Esophagus squamous epithelium (tissue), 4 donors: Measurements from ENCODE around the gene SH2B2.

Experiments
- POLR2A ChIP-seq, 4 donors: fragments of 450-650 bp; IDR thresholded peaks; one replicate each; pipeline ENCODE4 v1.6.1; 2017; ENCODE audit warnings: antibody characterized with exemption in 4 of 4, mild to moderate bottlenecking in 4 of 4, moderate library complexity in 3 of 4
- TF ChIP-seq, protein P1 (sequence below), 6 experiments: fragments of 450-650 bp in 4 of 6; fragments of 200-600 bp in 2 of 6; sonication (generic) in 2 of 6; IDR thresholded peaks; one replicate each; pipeline ENCODE4 v1.5.1; 2016 to 2019; ENCODE audit warnings: antibody characterized with exemption in 6 of 6, mild to moderate bottlenecking in 4 of 6, moderate library complexity in 4 of 6

DNA sequence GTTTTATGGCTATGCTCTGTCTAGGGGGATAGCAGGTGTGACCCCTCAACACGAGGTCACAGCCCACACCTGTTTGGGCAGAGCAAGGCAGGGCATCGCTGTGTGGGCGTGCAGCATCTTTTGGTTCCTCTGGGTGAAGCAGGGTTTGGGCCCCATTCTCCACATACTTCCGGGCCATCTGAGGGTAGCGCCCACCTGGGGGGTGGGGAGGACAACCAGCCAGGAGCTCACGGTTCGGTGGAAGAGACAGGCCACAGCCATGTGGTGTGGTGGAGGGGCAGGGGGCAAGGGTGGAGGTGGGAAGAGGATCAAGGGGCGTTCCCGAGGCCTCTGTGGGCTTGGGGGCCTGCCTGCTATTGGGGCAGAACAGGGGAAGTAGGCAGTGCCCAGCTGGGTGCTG is 2.4 kb downstream of the SH2B2 start:
- TF ChIP-seq, protein P1, sequence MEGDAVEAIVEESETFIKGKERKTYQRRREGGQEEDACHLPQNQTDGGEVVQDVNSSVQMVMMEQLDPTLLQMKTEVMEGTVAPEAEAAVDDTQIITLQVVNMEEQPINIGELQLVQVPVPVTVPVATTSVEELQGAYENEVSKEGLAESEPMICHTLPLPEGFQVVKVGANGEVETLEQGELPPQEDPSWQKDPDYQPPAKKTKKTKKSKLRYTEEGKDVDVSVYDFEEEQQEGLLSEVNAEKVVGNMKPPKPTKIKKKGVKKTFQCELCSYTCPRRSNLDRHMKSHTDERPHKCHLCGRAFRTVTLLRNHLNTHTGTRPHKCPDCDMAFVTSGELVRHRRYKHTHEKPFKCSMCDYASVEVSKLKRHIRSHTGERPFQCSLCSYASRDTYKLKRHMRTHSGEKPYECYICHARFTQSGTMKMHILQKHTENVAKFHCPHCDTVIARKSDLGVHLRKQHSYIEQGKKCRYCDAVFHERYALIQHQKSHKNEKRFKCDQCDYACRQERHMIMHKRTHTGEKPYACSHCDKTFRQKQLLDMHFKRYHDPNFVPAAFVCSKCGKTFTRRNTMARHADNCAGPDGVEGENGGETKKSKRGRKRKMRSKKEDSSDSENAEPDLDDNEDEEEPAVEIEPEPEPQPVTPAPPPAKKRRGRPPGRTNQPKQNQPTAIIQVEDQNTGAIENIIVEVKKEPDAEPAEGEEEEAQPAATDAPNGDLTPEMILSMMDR (IDR thresholded peaks at IDR 0.05), result no peak
- TF ChIP-seq POLR2A (IDR thresholded peaks at IDR 0.05), result no peak
